GM23248 (cell line): ENCODE measurements around the gene OR2F1. TPM values are rescaled to one million over a fixed set of nuclear protein-coding genes. Genes with fewer than 3 reads are reported as not detected.
A peak's percentile ranks its signal among the peaks of the same experiment; 100 is the strongest.

Experiments used
- DNase-seq: peaks from one replicate; pipeline ENCODE4 v3.0.0-alpha.2; 2015
- H2AFZ ChIP-seq: fragments of 200-600 bp; sonication (generic); 2 replicates; pipeline ENCODE4 v1.6.1; 2016; ENCODE audit warnings: antibody characterized with exemption
- H3F3A ChIP-seq: fragments of 200-600 bp; sonication (generic); 2 replicates; pipeline ENCODE4 v1.6.1; 2016; ENCODE audit warnings: mild to moderate bottlenecking, antibody characterized with exemption, mixed run types; ENCODE audit not compliant: insufficient read depth
- H3K27ac ChIP-seq: fragments of 200-600 bp; sonication (generic); 2 replicates; pipeline ENCODE4 v1.5.1; 2016; ENCODE audit warnings: mild to moderate bottlenecking
- H3K27me3 ChIP-seq: fragments of 200-600 bp; sonication (generic); replicated peaks from 2 replicates; pipeline ENCODE4 v1.6.1; 2016; ENCODE audit warnings: mild to moderate bottlenecking; ENCODE audit not compliant: insufficient read depth
- H3K36me3 ChIP-seq: fragments of 200-600 bp; sonication (generic); 2 replicates; pipeline ENCODE4 v1.6.1; 2016; ENCODE audit warnings: low read depth, mild to moderate bottlenecking
- H3K4me1 ChIP-seq: fragments of 200-600 bp; sonication (generic); 2 replicates; pipeline ENCODE4 v1.6.1; 2016; ENCODE audit warnings: mild to moderate bottlenecking; ENCODE audit not compliant: insufficient read depth
- H3K4me2 ChIP-seq: fragments of 200-600 bp; sonication (generic); one replicate; pipeline ENCODE4 v1.6.1; 2016; ENCODE audit warnings: mild to moderate bottlenecking; ENCODE audit not compliant: unreplicated experiment
- H3K4me3 ChIP-seq: fragments of 200-600 bp; sonication (generic); 2 replicates; pipeline ENCODE4 v1.5.1; 2016; ENCODE audit warnings: mild to moderate bottlenecking
- H3K79me2 ChIP-seq: fragments of 200-600 bp; sonication (generic); 2 replicates; pipeline ENCODE4 v1.6.1; 2016; ENCODE audit warnings: mild to moderate bottlenecking; ENCODE audit not compliant: insufficient read depth
- H3K9ac ChIP-seq: fragments of 200-600 bp; sonication (generic); 2 replicates; pipeline ENCODE4 v1.6.1; 2016; ENCODE audit warnings: mild to moderate bottlenecking
- H3K9me2 ChIP-seq: fragments of 200-600 bp; sonication (generic); 2 replicates; pipeline ENCODE4 v1.6.1; 2016; ENCODE audit warnings: mixed run types, mild to moderate bottlenecking, moderate library complexity; ENCODE audit not compliant: insufficient read depth
- H3K9me3 ChIP-seq: fragments of 200-600 bp; sonication (generic); one replicate; pipeline ENCODE4 v1.6.1; 2017; ENCODE audit warnings: low read depth
- H4K20me1 ChIP-seq: fragments of 200-600 bp; sonication (generic); 2 replicates; pipeline ENCODE4 v1.6.0; 2016; ENCODE audit not compliant: insufficient read depth
- EZH2 ChIP-seq: fragments of 200-600 bp; sonication (generic); IDR thresholded peaks from 2 replicates; pipeline ENCODE4 v1.6.1; 2018; ENCODE audit warnings: antibody characterized with exemption, mild to moderate bottlenecking; ENCODE audit not compliant: insufficient read depth, poor library complexity, severe bottlenecking
- EZH2phosphoT487 ChIP-seq: fragments of 200-600 bp; sonication (generic); IDR thresholded peaks from 2 replicates; pipeline ENCODE4 v1.6.1; 2018; ENCODE audit warnings: antibody characterized with exemption, moderate library complexity, mild to moderate bottlenecking, low read depth; ENCODE audit not compliant: insufficient read depth
- WGBS, 2 experiments: methylation state at CpG; one replicate each; pipeline ENCODE4 v1.1.6; 2015 to 2017; ENCODE audit warnings: low lambda C conversion rate in 2 of 2, low coverage in 1 of 2; ENCODE audit errors: missing lambda C conversion rate in 2 of 2; 5-methylcytosine and 5-hydroxymethylcytosine counted together
- in situ Hi-C: fragments of 300-500 bp; cut with MboI; formaldehyde crosslinking; loops from 2 replicates; pipeline ENCODE4 v1.15.0; 2020
- polyA plus RNA-seq: library from polyadenylated mRNA; unstranded; fragments of >200 nt; fragmentation: Nextera tagmentation; extraction: Ambion mirVana; gene quantifications from 2 replicates; pipeline ENCODE4 v1.2.1, GENCODE V29; 2016
- total RNA-seq: library from RNA; depleted of rRNA; stranded (reverse); fragments of >200 nt; shearing (Covaris generic); gene quantifications from 2 replicates; pipeline ENCODE4 v1.2.3, GENCODE V29; 2014

The OR2F1 gene
- total and polyA plus RNA-seq, 2 experiments from 2014 or later = not detected

DNA sequence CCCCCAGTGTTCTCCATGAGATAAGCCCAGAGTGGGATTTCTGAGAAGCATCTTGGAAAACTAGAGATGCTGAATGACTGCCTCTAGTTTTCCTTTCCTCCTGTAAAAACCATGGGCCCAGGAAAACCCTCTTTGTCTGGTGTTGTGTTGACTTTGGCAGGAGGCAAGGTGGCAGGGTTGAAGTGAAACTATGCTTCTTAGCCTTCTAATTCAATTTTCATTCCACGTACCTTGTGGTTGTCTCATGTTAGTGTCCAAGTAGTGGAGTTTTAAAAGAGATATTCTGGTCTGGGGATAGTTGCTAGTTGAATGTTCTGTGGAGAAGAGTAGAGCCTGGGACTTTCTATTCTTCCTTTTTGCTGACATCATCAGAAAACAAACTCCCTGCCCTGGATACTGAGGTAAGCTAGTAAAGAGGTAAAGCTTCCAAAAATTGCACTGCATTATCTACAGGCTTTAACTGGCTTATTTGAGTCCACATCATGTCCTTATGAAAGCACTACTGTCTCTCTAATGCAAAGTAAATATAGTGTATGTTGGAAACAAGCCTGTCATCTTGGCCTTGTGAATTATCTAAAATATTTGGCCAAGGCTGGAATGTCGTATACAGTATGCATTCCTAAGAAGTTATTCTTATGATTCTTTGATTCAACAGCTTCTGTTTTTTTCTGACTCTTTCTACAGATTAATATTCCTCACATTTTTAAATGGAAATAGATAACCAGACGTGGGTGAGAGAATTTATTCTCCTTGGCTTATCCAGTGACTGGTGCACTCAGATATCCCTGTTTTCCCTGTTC is 19.9 kb upstream of the OR2F1 start, which contains the start of gene OR2F2:
TSS of gene OR2F2 (plus strand) at position 708 of the 800 bp plus-strand sequence. CDS start at position 708, 0 bp downstream.
- Histone ChIP-seq H3K4me1 (peaks cover 52% of the 10 kb centered on the region), H3K79me2 (no peaks in the 10 kb centered on the region), H4K20me1 (no peaks in the 10 kb centered on the region), H3K27me3 (no peaks in the 10 kb centered on the region), H3K9me3 (no peaks in the 10 kb centered on the region), H3K9me2 (no peaks in the 10 kb centered on the region), H3K4me2 (peak within 1 kb of the TSS; percentile 40), H2AFZ (peak within 1 kb of the TSS; percentile 11; the same call in 1 of the 2 replicates), H3K36me3 (no peaks in the 10 kb centered on the region), H3F3A (peaks cover 31% of the 10 kb centered on the region), H3K9ac (peak within 1 kb of the TSS; percentile 50), H3K4me3 (no peak within 1 kb of the TSS), H3K27ac (peak within 1 kb of the TSS; percentile 93)
- in situ Hi-C loops = no loop called here
- WGBS, 2 experiments = 23 to 24% methylated on average over 3 of the region's 3 CpGs
- DNase-seq = peak; percentile 73
- TF ChIP-seq EZH2 (no peak), EZH2phosphoT487 (no peak)

DNA sequence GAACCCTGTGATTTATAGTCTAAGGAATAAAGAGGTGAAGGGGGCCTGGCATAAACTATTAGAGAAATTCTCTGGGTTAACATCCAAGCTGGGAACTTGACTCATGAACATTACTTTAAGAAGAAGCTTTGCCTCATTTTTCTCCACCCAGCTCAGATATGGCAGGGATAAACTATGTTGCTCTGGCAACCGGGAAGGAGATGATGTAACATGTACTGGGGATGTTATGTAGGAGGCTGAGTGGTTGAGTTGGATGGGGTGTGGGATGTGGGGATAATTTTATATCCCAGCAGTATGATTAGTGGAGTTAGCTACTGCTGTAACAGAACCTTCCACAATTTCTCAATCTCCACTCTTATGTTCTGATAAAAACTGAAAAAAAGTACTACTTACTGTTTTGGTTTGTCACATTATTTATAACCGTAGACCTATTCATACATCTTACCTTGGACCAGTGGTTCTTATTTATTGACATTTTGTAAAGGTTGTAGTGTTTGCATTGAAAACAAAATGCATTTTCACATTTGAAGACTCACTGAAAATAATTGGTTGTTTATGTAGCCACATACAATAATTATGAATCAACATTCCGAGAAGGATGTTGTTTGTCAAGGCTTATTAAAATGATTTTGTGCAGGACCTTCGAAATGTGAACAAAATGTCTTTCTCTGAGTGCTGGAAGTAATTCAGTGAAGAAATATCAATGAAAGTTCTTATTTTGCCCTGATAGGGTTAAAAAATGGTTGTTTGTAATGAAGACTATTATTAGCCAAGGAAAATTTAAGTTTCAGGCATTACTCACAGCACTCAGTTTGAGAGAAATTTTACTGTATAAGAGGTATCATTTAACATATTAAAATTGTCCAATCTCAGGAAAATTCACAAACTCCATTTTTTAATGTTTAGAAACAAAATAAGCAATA is 18.3 kb upstream of the OR2F1 start:
- H2AFZ ChIP-seq = peak overlapping the region; percentile 14; the same call in 1 of the 2 replicates
- H3K27me3 ChIP-seq = no peaks in the 10 kb centered on the region
- H3K4me1 ChIP-seq = peaks cover 49% of the 10 kb centered on the region
- H3F3A ChIP-seq = peaks cover 22% of the 10 kb centered on the region
- DNase-seq = peak; percentile 92
- H3K79me2 ChIP-seq = no peaks in the 10 kb centered on the region
- no peak for TF ChIP-seq EZH2phosphoT487
- TF ChIP-seq EZH2 = no peak
- in situ Hi-C loops = no loop called here
- no peaks in the 10 kb centered on the region for H3K36me3 ChIP-seq
- no peaks in the 10 kb centered on the region for H4K20me1 ChIP-seq
- no peaks in the 10 kb centered on the region for H3K9me2 ChIP-seq
- peak overlapping the region; percentile 50 for H3K9ac ChIP-seq
- H3K27ac ChIP-seq = peak overlapping the region; percentile 93
- no peaks in the 10 kb centered on the region for H3K9me3 ChIP-seq
- peak overlapping the region; percentile 40 for H3K4me2 ChIP-seq
- 25 to 35% methylated on average over 4 of the region's 4 CpGs for WGBS, 2 experiments
- peak overlapping the region; percentile 20 for H3K4me3 ChIP-seq

DNA sequence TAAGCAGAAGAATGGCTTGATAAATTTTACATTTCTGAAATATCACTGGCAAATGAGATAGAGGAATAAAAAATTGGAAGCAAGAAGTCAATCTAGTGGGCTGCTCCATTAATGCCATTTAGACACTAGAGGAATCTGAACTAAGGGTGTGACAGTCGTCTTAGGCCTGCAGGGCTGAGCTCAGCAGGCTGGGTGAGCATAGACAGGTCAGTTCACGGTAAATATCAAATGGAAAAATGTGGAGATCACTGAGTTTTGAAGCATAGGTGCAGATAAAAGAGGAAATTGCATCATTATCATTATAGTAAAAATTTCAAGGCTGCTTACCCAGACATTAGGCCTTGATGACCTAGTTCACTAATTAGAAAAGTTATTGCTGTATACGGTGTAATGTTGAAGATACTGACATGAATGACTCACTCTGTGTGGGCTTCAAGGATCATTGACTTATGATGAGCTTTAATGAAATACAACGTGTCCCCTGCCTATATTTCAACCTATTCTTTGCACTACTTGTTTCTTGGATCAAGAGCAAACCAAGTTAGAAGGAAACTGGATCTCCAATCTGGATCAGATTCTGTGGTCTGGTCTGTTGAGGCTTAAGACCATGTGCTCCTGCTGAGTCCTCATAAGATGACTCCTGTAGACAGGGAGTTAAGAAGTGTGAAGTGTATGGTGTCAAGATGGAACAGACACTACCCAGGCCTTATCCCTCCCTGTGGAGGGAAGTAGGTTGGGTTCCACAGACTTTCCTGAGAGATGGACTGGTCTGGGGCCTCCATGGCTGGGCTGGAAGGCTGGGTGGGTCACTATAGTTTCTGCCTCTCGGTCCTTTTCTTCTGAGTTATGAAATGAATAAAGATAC is 16.0 kb upstream of the OR2F1 start:
- no peak overlapping the region for H3K27ac ChIP-seq
- TF ChIP-seq EZH2 = no peak
- no peak for TF ChIP-seq EZH2phosphoT487
- WGBS, 2 experiments = 44 to 49% methylated on average over 5 of the region's 5 CpGs
- H3K9me2 ChIP-seq = no peaks in the 10 kb centered on the region
- peaks cover 34% of the 10 kb centered on the region for H3K4me1 ChIP-seq
- H4K20me1 ChIP-seq = no peaks in the 10 kb centered on the region
- H3K9ac ChIP-seq = no peak overlapping the region
- H3K4me2 ChIP-seq = no peak overlapping the region
- H3K79me2 ChIP-seq = no peaks in the 10 kb centered on the region
- no peaks in the 10 kb centered on the region for H3K27me3 ChIP-seq
- H3K9me3 ChIP-seq = no peaks in the 10 kb centered on the region
- H2AFZ ChIP-seq = no peak overlapping the region
- DNase-seq = no peak
- in situ Hi-C loops = no loop called here
- peaks cover 16% of the 10 kb centered on the region for H3F3A ChIP-seq
- H3K4me3 ChIP-seq = no peak overlapping the region
- no peaks in the 10 kb centered on the region for H3K36me3 ChIP-seq
